Right lobe of liver (tissue), 4 donors: ENCODE results near the gene STK32B.

Experiments
- CTCF ChIP-seq, 4 donors: fragments of 200-600 bp in 3 of 4; fragments of 450-650 bp in 1 of 4; IDR thresholded peaks; one replicate each; pipeline versions ENCODE4 v1.5.1 to v1.8.0; 2016 to 2022; ENCODE audit warnings: antibody characterized with exemption in 4 of 4, mild to moderate bottlenecking in 2 of 4
- POLR2A ChIP-seq: fragments of 450-650 bp; IDR thresholded peaks from one replicate; pipeline ENCODE4 v1.6.1; 2017; ENCODE audit warnings: antibody characterized with exemption, mild to moderate bottlenecking
- donor health status: DM: no; HTN: no; CAD: no.
- donor health status: DM: no; HTN: no; CAD: no.
- donor health status: DM: no; HTN: yes; CAD: no.

- TF ChIP-seq CTCF (IDR thresholded peaks at IDR 0.05), result no peak
- no peak for TF ChIP-seq POLR2A
These were observed 198.4 kb downstream of the STK32B start for GRCh38 chr4:5249727-5250126.
